Fibroblast of skin of left biceps (primary cell): ENCODE data around the gene PSPH.
"Not testable (repeated sequence)": the region's sequence is repeated elsewhere in the genome, so short reads cannot be mapped to it uniquely, and the experiment has no call there.

Experiments
- DNase-seq, 2 experiments: peaks; one replicate each; pipeline ENCODE4 v3.0.0-alpha.2; 2013; ENCODE audit warnings: low read depth in 2 of 2

The PSPH gene

DNA sequence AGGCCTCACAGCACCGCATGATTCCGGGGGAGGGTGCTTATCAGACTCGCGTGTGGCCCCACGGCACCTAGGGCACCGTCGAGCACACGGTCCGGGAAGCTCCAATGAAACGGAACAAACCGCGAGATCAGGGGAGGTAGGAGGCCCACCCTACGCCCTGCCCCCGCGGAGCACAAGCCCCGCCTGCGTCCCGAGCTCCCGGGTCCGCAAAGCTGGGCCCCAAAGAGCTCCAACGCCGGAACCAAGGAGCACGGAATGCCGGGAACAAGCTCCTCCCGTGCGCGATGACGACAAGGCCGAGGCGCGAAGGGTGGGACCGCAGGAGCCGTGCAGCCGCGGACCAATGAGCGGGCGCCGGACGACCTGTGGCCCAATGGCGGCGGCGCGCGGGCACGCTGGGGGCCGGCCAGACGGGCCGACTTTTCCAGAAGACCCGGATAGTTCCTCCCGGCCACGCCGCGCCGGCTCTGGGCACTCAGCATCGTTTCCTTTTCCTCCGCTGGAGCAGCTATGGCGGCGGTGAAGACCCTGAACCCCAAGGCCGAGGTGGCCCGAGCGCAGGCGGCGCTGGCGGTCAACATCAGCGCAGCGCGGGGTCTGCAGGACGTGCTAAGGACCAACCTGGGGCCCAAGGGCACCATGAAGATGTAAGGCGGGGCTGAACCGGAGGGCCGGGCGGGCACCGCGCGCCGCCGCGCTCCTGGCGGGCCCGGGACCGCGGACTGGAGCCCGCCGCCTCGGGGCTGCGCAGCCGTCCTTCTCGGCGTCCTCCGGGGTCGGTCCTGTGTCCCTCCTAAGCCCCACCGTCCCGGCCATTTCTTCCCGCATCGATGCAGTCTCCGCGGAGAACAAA, at the start of gene PSPH, which contains the start of gene CCT6A:
TSS of gene PSPH (minus strand) at position 106 of the 853 bp plus-strand sequence. CDS start 30,232 bp downstream, outside the sequence.
TSS of gene CCT6A (plus strand) at position 427 of the 853 bp plus-strand sequence. CDS start at position 511, 84 bp downstream.
- peak; percentile 96 to 97 for DNase-seq

DNA sequence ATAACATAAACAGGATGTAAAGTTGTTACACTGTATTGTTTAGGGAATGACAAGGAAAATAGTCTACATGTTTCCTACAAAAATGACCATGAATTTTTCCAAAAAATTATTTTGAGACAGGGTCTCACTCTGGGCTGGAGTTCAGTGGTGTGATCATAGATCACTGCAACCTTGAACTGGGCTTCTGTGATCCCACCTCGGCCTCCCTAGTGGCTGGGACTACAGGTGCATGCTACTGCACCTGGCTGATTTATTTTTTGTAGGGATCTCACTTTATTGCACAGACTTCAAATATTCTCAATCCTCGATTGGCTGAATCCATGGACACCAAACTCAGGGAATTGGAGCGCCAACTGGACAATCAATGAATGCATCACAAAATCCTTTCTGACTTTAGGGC, 48.4 kb upstream of the PSPH start:
- DNase-seq = no peak

- DNase-seq = not testable (repeated sequence)
Measured at GRCh38 chr7:56098187-56099008, 47.2 kb upstream of the PSPH start.

DNA sequence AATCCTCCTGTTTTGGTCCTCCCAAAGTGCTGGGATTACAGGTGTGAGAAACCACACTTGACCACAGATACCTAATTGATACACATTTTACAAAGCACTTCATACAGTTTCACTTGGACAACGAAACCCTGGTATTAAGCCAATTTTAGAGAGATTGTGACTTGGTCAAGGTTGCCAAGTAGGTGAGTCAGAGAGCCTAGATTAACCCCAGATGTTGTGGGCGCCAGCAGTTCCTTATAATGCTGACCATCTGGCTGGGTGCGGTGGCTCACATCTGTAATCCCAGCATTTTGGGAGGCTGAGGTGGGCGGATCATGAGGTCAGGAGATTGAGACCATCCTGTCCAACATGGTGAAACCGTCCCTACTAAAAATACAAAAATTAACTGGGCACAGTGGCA, 46.5 kb upstream of the PSPH start:
- peak; percentile 75 to 77 for DNase-seq

- peak in 1 of 2 experiments; percentile 34 for DNase-seq
Measured at GRCh38 chr7:56092789-56093531, 41.7 kb upstream of the PSPH start, which contains the start of gene PHKG1. Gene PHKG1, minus strand, starts transcription at chr7:56092952. Its CDS starts 4,011 bp downstream, at chr7:56088941.

DNA sequence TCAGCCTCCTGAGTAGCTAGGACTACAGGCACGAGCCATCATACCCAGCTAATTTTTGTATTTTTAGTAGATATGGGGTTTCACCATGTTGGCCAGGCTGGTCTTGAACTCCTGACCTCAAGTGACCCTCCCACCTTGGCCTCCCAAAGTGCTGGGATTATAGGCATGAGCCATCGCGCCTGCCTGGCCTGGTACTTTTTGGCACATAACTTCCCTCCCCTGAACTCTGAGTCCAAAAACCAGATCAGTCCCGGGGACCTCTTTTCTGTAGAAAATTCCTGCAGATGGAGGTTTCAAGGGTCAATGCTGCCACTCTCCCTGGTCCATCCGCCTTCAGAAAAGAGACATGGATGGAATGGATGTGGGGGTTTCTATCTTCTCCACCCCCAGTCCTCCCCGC, 41.1 kb upstream of the PSPH start:
- not testable (repeated sequence) for DNase-seq

GRCh38 chr7:56091591-56091990, 40.3 kb upstream of the PSPH start:
- no peak for DNase-seq

DNA sequence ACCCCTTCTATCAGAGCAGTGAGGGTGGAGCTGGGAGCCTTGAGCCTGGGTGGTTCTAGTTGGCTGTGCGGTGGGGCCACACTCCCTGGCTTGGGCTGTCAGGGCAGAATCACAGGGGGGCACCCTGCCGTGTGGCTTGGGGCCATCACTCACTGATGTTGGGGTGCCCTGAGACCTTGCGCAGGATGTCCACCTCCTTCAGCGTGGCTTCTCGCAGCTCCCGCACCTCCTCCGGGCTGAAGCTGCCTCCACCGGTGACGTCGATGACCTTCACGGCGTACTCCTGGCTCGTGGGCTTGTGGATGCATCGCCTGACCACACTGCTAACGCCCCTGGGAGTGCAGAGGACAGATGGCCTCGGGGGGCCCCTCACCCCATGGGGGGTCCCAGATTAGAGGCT, 36.2 kb upstream of the PSPH start:
- DNase-seq = no peak

DNA sequence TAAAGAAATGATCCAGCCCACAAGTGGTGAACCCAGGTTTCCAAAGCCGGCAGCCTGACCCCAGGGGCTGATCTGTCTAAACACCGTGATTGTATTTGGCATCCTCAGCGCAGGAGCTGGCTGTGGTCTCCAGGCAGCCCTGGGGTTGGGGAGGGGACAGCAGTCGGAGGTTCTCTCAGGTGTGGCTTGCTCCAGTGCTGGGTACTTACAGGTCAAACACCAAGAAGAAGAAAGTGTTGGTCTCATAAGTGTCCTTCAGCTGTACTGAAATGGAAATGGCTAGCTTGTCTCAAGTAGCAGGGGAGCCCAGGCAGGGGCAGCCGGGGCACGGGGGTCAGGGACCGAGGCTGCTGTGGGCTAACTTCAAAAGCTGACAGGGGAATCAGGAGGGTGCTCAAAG, 35.5 kb upstream of the PSPH start:
- DNase-seq = no peak

GRCh38 chr7:56083150-56083785, 32.0 kb upstream of the PSPH start:
- no peak for DNase-seq

- DNase-seq = no peak
Measured at GRCh38 chr7:56081626-56082340, 30.5 kb upstream of the PSPH start.

DNA sequence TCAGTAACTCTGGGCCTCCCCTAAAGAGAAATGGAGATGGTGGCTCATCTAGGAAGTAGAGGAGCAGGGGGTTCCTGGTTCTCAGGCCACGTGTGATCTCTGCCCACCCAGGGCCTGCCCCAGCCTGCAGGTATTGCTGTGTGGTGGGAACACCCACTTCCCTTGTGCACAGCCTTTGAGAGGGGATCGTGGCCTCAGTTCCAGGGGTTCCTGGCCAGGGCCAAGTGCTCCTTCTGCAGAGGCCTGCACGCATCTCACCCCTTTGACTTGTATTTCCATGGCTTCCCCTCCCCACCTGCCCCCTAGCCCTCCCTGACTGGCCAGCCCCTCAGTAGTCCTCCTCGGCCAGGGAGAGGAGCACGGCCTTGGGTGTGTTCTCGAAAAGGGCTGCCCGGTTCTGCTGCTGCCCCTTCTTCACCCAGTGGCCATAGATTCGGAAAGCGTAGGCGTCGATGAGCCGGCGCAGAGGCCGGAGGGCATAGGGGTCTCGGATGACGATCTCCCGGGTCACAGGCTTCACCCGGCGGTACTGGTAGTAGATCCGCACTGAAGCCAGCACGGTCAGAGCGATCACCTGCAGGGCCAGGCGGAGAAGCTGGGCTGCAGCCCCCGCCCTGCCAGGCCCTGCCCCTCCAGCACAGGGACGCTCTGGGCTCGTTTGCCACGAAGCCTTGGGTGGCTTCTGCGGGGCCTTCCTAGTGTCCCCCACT, 29.6 kb upstream of the PSPH start:
- not testable (repeated sequence) for DNase-seq

GRCh38 chr7:56079450-56080185, 28.4 kb upstream of the PSPH start:
- DNase-seq = no peak

GRCh38 chr7:56078196-56078595, 27.0 kb upstream of the PSPH start:
- DNase-seq = no peak

DNA sequence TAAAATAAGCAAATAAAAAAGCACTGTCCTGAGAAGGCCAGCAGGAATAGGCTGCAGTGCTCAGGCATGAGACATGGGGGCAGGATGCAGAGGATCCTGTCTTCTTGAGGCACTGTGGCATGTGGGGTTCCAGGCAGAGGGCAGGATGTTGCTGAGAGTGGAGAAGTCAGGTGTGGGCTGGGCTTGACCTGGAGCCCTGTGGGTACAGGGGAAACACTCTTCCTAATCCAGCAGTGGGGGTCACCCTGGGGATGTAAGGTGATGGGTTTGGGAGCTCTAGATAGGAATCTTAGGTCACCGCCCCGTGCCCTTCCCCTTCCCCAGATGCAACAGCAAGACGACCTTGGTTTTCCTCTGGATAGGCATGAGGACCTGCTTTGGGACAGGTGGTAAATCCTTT, 26.4 kb upstream of the PSPH start:
- no peak for DNase-seq

GRCh38 chr7:56074371-56074791, 23.1 kb upstream of the PSPH start:
- peak in 1 of 2 experiments; percentile 37 for DNase-seq

DNA sequence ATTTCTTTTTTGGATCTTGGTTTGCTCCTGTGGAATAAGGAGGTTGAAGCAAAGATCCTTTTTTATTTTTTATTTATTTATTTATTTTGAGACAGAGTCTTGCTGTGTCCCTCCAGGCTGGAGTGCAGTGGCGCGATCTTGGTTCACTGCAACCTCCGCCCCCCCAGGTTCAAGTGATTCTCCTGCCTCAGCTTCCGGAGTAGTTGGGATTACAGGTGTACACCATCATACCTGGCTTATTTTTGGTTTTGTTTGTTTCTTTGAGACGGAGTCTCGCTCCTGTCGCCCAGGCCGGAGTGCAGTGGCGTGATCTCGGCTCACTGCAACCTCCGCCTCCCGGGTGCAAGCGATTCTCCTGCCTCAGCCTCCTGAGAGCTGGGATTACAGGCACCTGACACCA, 15.1 kb upstream of the PSPH start:
- not testable (repeated sequence) for DNase-seq

- DNase-seq = peak; percentile 46 to 57
Measured at GRCh38 chr7:56063882-56064625, 12.8 kb upstream of the PSPH start, which contains the start of gene SUMF2. Gene SUMF2, plus strand, starts transcription at chr7:56064286. Its CDS starts 26 bp downstream, at chr7:56064312.
